ENCODE results near the gene QSOX2. TPM values are rescaled to one million over a fixed set of nuclear protein-coding genes. Genes with fewer than 3 reads are reported as not detected.

The QSOX2 gene
- total and polyA plus RNA-seq, 4 donors = 4.9 to 12.2 (median 10.3) TPM

DNA sequence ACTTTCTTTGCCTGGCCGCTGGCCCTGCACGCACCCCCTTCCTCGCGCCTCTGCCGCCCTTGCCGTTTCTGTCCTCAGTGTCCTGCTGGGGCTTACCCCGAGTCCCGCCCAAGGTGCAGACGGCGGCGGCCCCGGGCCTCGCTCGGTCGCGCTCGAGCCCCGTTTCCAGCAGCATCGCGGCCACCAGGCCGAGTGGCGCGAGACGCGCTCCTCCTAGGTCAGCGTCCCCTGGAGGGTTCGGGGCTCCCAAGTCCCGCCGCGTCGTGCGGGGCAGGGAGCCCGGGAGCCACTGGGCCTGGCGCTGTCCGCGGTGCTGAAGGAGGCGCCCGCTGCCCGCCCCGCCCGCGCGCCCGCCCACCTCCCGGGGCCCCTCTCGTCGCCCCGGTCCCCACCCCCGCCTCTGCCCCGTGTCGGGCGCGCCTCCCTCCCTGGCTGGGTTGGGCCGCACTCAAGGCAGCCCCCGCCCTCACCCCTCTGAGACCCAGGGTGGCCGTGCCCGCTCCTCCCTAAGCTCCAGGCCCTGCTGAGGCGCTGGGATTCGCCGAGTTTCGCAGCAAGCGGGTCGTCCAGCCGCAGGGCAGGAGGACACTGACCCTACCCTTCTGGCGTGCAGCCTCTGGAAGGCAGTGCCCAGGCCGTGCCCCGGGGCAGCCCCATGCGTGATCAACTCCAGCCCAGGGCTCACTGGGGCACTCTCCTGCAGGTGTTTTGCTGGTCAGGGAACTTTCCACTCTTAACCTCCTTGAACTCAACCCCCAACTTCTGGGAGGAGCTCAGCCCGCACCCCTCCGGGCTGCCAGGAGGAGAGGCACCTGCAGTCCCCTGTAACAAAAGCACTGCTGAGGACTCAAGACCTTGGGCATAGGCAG lies 40.5 kb downstream of the QSOX2 start, which contains the start of gene LHX3:
Gene LHX3 (minus strand): TSS at position 291 of the 869 bp plus-strand sequence. CDS start 116 bp downstream, at position 175.
- no peak for TF ChIP-seq CTCF (IDR thresholded peaks at IDR 0.05; ENCODE audit: control extremely low read depth, extremely low read depth)
- ATAC-seq (ENCODE audit: insufficient read depth, low FRiP score) (no peak), DNase-seq (peak; percentile 38 to 46 (median 43))
- Histone ChIP-seq H3K9ac (ENCODE audit: insufficient read depth in 1 of 2, low read length in 2 of 2) (no peak within 1 kb of the TSS), H3K9me3 (ENCODE audit: control insufficient read depth in 4 of 4, insufficient read depth in 3 of 4, low read length in 3 of 4) (peaks cover 0 to 13% (median 0%) of the 10 kb centered on the region in 4 donors), H3K4me3 (no peak within 1 kb of the TSS), H3K27ac (ENCODE audit: low read depth in 1 of 2, low read length in 1 of 2) (no peak within 1 kb of the TSS), H3K4me1 (ENCODE audit: control insufficient read depth in 5 of 5, insufficient read depth in 5 of 5, low read length in 5 of 5) (no peaks in the 10 kb centered on the region), H3K36me3 (ENCODE audit: control insufficient read depth in 4 of 4, insufficient read depth in 4 of 4, low read length in 4 of 4) (peaks cover 0 to 7% (median 0%) of the 10 kb centered on the region in 4 donors), H3K27me3 (ENCODE audit: control insufficient read depth in 3 of 3, insufficient read depth in 3 of 3, low read length in 2 of 3) (peaks cover 22 to 42% (median 37%) of the 10 kb centered on the region in 3 donors)
- 13 to 14% methylated on average over 62 to 70 of the region's 70 CpGs for WGBS, 2 donors

DNA sequence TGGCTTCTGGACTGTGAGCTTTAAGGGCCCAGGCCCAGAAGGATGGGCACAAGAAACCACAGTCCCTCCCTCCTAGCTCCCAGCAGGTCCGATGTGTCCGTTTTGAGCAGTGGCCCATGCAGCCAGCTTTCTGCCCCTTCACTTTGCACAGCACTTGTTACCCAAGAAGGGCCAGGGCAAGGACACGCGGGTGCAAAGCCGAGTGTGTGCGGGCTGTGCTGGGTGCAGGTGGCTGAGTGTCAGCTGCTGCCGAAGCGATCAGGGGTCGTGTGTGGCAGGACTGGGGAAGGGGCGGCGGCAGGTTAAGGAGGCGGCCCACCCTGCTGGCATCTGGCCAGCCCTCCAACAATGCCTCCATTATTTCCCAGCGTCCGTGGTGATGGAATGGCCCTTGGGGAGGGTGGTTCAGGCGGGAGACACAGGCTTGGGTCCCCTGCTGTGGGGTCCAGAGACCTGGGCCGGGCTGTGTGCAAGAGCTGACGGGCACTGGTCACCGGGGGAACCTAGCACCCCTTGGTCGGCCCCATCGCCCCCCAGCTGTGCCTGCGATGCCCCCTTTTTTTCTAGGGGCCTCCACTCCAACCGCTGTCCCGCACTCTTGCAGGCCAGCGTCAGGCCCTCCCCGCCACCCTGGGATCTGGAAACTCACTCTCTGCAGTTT lies 41.3 kb downstream of the QSOX2 start:
- H3K27ac ChIP-seq (ENCODE audit: low read depth in 1 of 2, low read length in 1 of 2) = no peak overlapping the region
- peaks cover 0 to 6% (median 0%) of the 10 kb centered on the region in 4 donors for H3K36me3 ChIP-seq (ENCODE audit: control insufficient read depth in 4 of 4, insufficient read depth in 4 of 4, low read length in 4 of 4)

DNA sequence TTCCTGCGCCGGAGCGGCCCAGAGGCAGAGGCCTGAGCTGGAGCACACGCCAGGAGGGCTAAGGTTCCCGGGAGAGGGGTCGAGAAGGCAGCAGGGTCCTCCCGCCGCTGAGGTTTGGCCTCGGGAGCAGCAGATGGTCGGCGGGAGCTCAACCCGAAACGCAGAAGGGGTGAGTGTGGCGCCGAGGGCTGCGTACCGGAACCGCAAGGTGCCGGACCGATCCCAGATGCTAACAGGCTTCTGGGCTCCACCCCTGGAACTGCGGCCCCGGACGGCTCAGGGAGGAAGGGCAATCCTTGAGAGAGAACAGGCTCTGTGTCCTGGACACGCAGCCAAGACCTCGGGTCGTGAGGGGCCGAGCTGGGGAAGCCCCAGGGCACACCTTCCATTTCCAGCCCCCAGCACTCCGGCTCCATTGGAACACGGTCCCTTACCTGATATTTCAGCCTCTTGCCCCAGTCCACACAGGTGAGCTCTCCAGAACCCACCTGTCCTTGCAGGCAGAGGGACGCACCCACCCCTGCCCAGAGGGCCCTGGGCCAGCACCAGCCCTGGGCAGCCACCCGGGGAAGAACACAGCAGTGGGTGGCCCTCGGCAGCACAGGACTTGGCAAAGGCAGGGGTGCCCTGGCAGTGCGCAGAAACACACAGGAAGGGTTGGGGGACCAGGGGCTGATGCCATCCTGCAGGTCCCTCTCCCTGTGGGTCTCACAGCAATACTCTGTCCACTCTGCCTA lies 42.0 kb downstream of the QSOX2 start:
- no peak for ATAC-seq (ENCODE audit: insufficient read depth, low FRiP score)
- no peak for TF ChIP-seq CTCF (IDR thresholded peaks at IDR 0.05; ENCODE audit: control extremely low read depth, extremely low read depth)
- WGBS, 2 donors = 21% methylated on average over 30 to 33 of the region's 33 CpGs
- no peak overlapping the region for H3K27ac ChIP-seq (ENCODE audit: low read depth in 1 of 2, low read length in 1 of 2)
- peaks cover 0 to 4% (median 0%) of the 10 kb centered on the region in 5 donors for H3K4me1 ChIP-seq (ENCODE audit: control insufficient read depth in 5 of 5, insufficient read depth in 5 of 5, low read length in 5 of 5)
- H3K27me3 ChIP-seq (ENCODE audit: control insufficient read depth in 3 of 3, insufficient read depth in 3 of 3, low read length in 2 of 3) = peaks cover 27 to 51% (median 50%) of the 10 kb centered on the region in 3 donors
- DNase-seq = no peak
- no peak overlapping the region for H3K4me3 ChIP-seq
- H3K9me3 ChIP-seq (ENCODE audit: control insufficient read depth in 4 of 4, insufficient read depth in 3 of 4, low read length in 3 of 4) = peaks cover 0 to 20% (median 0%) of the 10 kb centered on the region in 4 donors
- peaks cover 0 to 2% (median 0%) of the 10 kb centered on the region in 4 donors for H3K36me3 ChIP-seq (ENCODE audit: control insufficient read depth in 4 of 4, insufficient read depth in 4 of 4, low read length in 4 of 4)
- no peak overlapping the region for H3K9ac ChIP-seq (ENCODE audit: insufficient read depth in 1 of 2, low read length in 2 of 2)

More for the DNA sequence above, 41.3 kb downstream of the QSOX2 start:
- Histone ChIP-seq H3K9ac (ENCODE audit: insufficient read depth in 1 of 2, low read length in 2 of 2) (no peak overlapping the region), H3K4me3 (no peak overlapping the region), H3K9me3 (ENCODE audit: control insufficient read depth in 4 of 4, insufficient read depth in 3 of 4, low read length in 3 of 4) (peaks cover 0 to 19% (median 0%) of the 10 kb centered on the region in 4 donors), H3K27me3 (ENCODE audit: control insufficient read depth in 3 of 3, insufficient read depth in 3 of 3, low read length in 2 of 3) (peaks cover 27 to 50% (median 45%) of the 10 kb centered on the region in 3 donors), H3K4me1 (ENCODE audit: control insufficient read depth in 5 of 5, insufficient read depth in 5 of 5, low read length in 5 of 5) (peaks cover 0 to 4% (median 0%) of the 10 kb centered on the region in 5 donors)
- no peak for ATAC-seq (ENCODE audit: insufficient read depth, low FRiP score)
- WGBS, 2 donors = 50 to 60% methylated on average over 25 of the region's 25 CpGs
- DNase-seq = no peak
- no peak for TF ChIP-seq CTCF (IDR thresholded peaks at IDR 0.05; ENCODE audit: control extremely low read depth, extremely low read depth)
